HL-60 (cell line): ENCODE results near the gene TFAP2E.

Source experiments
- DNase-seq, 2 experiments: peaks; one replicate each; pipeline ENCODE4 v3.0.0-alpha.2; 2010 to 2020; ENCODE audit warnings: low read depth in 1 of 2, low spot score in 1 of 2
- H3K27ac ChIP-seq: fragments of 250-450 bp; sonication (Bioruptor Pico); replicated peaks from 2 replicates; pipeline ENCODE4 v1.5.1; 2020; ENCODE audit warnings: mild to moderate bottlenecking, moderate library complexity
- H3K27me3 ChIP-seq: fragments of 250-450 bp; sonication (Bioruptor Pico); 2 replicates; pipeline ENCODE4 v1.5.1; 2021; ENCODE audit warnings: mild to moderate bottlenecking, moderate library complexity; ENCODE audit not compliant: insufficient read depth, poor library complexity, severe bottlenecking
- H3K4me3 ChIP-seq: replicated peaks from 2 replicates; pipeline ENCODE4 v1.5.1; 2011; ENCODE audit warnings: mild to moderate bottlenecking, control low read depth, low read length; ENCODE audit not compliant: insufficient read depth
- CTCF ChIP-seq: IDR thresholded peaks from one replicate; pipeline ENCODE4 v1.5.1; 2011; ENCODE audit warnings: low read length, control low read depth, inconsistent platforms; ENCODE audit not compliant: insufficient read depth
- GABPA ChIP-seq: IDR thresholded peaks from 2 replicates; pipeline ENCODE4 v1.6.1; 2012; ENCODE audit warnings: low read depth
- POLR2AphosphoS5 ChIP-seq: IDR thresholded peaks from 2 replicates; pipeline ENCODE4 v1.6.1; 2012; ENCODE audit warnings: low read depth
- REST ChIP-seq: IDR thresholded peaks from 2 replicates; pipeline ENCODE4 v1.6.1; 2012; ENCODE audit warnings: low read depth; ENCODE audit not compliant: insufficient replicate concordance
- SPI1 ChIP-seq: IDR thresholded peaks from 2 replicates; pipeline ENCODE4 v1.6.1; 2012; ENCODE audit warnings: low read depth, mild to moderate bottlenecking, borderline replicate concordance

The TFAP2E gene

GRCh38 chr1:35533586-35533985 is 39.5 kb upstream of the TFAP2E start:
- Histone ChIP-seq H3K4me3 (no peak overlapping the region), H3K27ac (no peak overlapping the region), H3K27me3 (no peaks in the 10 kb centered on the region)
- DNase-seq = no peak
- no peak for TF ChIP-seq REST
- TF ChIP-seq POLR2AphosphoS5 = no peak
- TF ChIP-seq SPI1 = no peak
- TF ChIP-seq CTCF = no peak
- no peak for TF ChIP-seq GABPA

- DNase-seq = no peak
- TF ChIP-seq CTCF (no peak), GABPA (no peak), SPI1 (no peak), REST (no peak), POLR2AphosphoS5 (no peak)
- Histone ChIP-seq H3K27me3 (no peaks in the 10 kb centered on the region), H3K27ac (no peak overlapping the region), H3K4me3 (no peak overlapping the region)
Measured at GRCh38 chr1:35535243-35535642, 37.9 kb upstream of the TFAP2E start.

GRCh38 chr1:35536556-35537162 is 36.5 kb upstream of the TFAP2E start:
- H3K27me3 ChIP-seq = no peaks in the 10 kb centered on the region
- H3K4me3 ChIP-seq = no peak overlapping the region
- no peak for TF ChIP-seq SPI1
- no peak for TF ChIP-seq GABPA
- DNase-seq = no peak
- H3K27ac ChIP-seq = no peak overlapping the region

- no peak overlapping the region for H3K4me3 ChIP-seq
- no peak for TF ChIP-seq SPI1
- TF ChIP-seq POLR2AphosphoS5 = no peak
- TF ChIP-seq GABPA = no peak
- no peak for TF ChIP-seq REST
- TF ChIP-seq CTCF = no peak
- H3K27me3 ChIP-seq = no peaks in the 10 kb centered on the region
- H3K27ac ChIP-seq = no peak overlapping the region
- DNase-seq = no peak
Measured at GRCh38 chr1:35537806-35538205, 35.3 kb upstream of the TFAP2E start.
